A375 (cell line): ENCODE results near the gene RDH16. TPM values are rescaled to one million over a fixed set of nuclear protein-coding genes. Genes with fewer than 3 reads are reported as not detected.

Experiments used
- total RNA-seq: library from RNA; depleted of rRNA; stranded (reverse); fragments of >200 nt; shearing (Covaris generic); gene quantifications from 2 replicates; pipeline ENCODE4 v1.2.3, GENCODE V29; 2014; rRNA removed

RDH16 gene
- total RNA-seq: 0.08 and 0.42 TPM in 2 replicates

GRCh38 chr12:56957229-56958052 lies at the start of gene RDH16:
TSS of gene RDH16 (minus strand) at chr12:56957608. CDS start at chr12:56957462, 146 bp downstream.

GRCh38 chr12:57005980-57006808 lies 48.8 kb upstream of the RDH16 start, which contains the start of gene ZBTB39:
TSS of gene ZBTB39 (minus strand) at chr12:57006546. CDS start at chr12:57004917, 1,629 bp downstream.

GRCh38 chr12:56933826-56934625 lies 23.4 kb downstream of the RDH16 start, which contains the start of gene SDR9C7:
TSS of gene SDR9C7 (minus strand) at chr12:56934408. CDS start at chr12:56934261, 147 bp downstream.

Other genes with a start within 250 kb of the RDH16 start
- 2,087 and 2,258 TPM in 2 replicates for gene NACA, start 232.3 kb downstream of the RDH16 start, total RNA-seq
- gene PRIM1, start 205.3 kb downstream of the RDH16 start, total RNA-seq: 38.0 and 38.7 TPM in 2 replicates
- gene HSD17B6, start 194.3 kb downstream of the RDH16 start, total RNA-seq: 0.34 TPM in 1 of 2 replicates, not detected in the other
- not detected in 2 replicates for gene SDR9C7, start 23.2 kb downstream of the RDH16 start, total RNA-seq
- 7.4 and 8.7 TPM in 2 replicates for gene ZBTB39, start 48.9 kb upstream of the RDH16 start, total RNA-seq
- not detected in 2 replicates for gene TAC3, start 58.9 kb upstream of the RDH16 start, total RNA-seq
- gene MYO1A, start 92.5 kb upstream of the RDH16 start, total RNA-seq: not detected in 2 replicates
- gene NEMP1, start 121.2 kb upstream of the RDH16 start, total RNA-seq: 13.0 and 14.4 TPM in 2 replicates
- 59.3 and 61.1 TPM in 2 replicates for gene NAB2, start 131.5 kb upstream of the RDH16 start, total RNA-seq
- 39.1 and 41.4 TPM in 2 replicates for gene STAT6, start 153.8 kb upstream of the RDH16 start, total RNA-seq
- gene LRP1, start 170.9 kb upstream of the RDH16 start, total RNA-seq: 19.3 and 21.0 TPM in 2 replicates
- gene LRP1-AS, start 190.0 kb upstream of the RDH16 start, total RNA-seq: not detected in 2 replicates